ENCODE data around the gene CD69.

The CD69 gene

DNA sequence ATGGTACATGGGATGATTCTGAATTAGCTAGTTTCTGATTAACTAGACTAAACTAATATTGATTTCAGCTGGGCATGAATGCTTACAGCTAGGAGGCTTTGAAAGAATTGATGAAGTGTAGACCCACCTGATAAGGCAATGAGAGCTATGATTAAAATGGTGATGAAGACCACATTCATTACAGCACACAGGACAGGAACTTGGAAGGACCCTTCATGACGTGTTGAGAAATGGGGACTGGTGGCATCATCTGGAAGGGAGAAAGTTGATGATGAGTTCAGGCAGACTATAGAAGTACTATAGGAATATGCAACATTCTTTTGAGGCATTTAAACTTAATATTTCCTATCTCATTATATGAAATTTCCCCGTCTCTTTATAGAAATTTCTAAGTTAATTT is 4.5 kb downstream of the CD69 start:
- H3K36me3 ChIP-seq (ENCODE audit: control insufficient read depth in 2 of 2, insufficient read depth in 2 of 2, low read length in 2 of 2), result no peaks in the 10 kb centered on the region
- no peak overlapping the region for H3K4me3 ChIP-seq (ENCODE audit: low read length in 2 of 2)

DNA sequence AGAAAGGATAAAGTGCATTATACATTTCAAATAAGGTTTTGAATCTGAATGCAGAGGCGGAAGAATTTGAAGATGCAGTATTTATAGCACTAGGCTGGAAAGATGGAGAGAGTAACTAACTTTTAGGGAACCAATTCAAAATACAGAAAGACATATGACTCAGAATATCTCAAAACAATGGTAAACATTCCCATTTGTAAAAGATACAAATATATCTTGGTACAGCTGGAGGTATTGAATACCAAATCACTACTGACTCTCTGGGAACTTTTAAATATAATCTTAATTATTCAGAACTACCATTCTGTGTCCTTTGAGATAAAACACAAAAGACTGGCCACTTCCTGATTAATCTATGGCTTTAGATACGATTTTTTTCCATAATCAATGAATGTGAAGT is 5.1 kb downstream of the CD69 start:
- H3K4me1 ChIP-seq (ENCODE audit: control insufficient read depth, insufficient read depth, low read length), result no peaks in the 10 kb centered on the region
- no peaks in the 10 kb centered on the region for H3K36me3 ChIP-seq (ENCODE audit: control insufficient read depth in 2 of 2, insufficient read depth in 2 of 2, low read length in 2 of 2)
- H3K9ac ChIP-seq (ENCODE audit: low read length in 2 of 2), result no peak overlapping the region
- H3K9me3 ChIP-seq (ENCODE audit: control insufficient read depth in 2 of 2, low read length in 2 of 2), result no peaks in the 10 kb centered on the region
- H3K27ac ChIP-seq (ENCODE audit: low read length), result no peak overlapping the region
- H3K4me3 ChIP-seq (ENCODE audit: low read length in 2 of 2), result no peak overlapping the region
- H3K27me3 ChIP-seq (ENCODE audit: control insufficient read depth in 1 of 2, insufficient read depth in 2 of 2, low read length in 2 of 2), result no peaks in the 10 kb centered on the region

More for the DNA sequence above, 4.5 kb downstream of the CD69 start:
- Histone ChIP-seq H3K4me1 (ENCODE audit: control insufficient read depth, insufficient read depth, low read length) (no peaks in the 10 kb centered on the region), H3K9me3 (ENCODE audit: control insufficient read depth in 2 of 2, low read length in 2 of 2) (no peaks in the 10 kb centered on the region), H3K9ac (ENCODE audit: low read length in 2 of 2) (no peak overlapping the region), H3K27ac (ENCODE audit: low read length) (no peak overlapping the region), H3K27me3 (ENCODE audit: control insufficient read depth in 1 of 2, insufficient read depth in 2 of 2, low read length in 2 of 2) (no peaks in the 10 kb centered on the region)

DNA sequence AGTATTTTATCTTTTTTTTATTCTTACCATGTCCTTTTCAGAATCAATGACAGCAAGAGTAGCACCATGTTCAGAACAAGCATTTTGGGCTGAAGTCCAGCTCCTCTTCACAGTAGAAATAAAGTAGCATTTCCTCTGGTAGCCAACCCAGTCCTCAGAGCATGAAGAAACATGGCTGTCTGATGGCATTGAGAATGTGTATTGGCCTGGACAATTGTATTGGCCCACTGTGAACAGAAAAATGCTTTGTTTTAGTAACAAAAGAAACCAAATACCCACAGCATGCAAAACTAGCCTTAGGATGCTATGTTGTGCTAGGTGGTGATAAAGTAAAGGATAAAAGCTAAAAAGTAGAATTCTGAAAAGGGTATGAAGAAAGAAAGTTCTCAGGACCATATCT is 5.7 kb downstream of the CD69 start:
- no peak overlapping the region for H3K27ac ChIP-seq (ENCODE audit: low read length)

DNA sequence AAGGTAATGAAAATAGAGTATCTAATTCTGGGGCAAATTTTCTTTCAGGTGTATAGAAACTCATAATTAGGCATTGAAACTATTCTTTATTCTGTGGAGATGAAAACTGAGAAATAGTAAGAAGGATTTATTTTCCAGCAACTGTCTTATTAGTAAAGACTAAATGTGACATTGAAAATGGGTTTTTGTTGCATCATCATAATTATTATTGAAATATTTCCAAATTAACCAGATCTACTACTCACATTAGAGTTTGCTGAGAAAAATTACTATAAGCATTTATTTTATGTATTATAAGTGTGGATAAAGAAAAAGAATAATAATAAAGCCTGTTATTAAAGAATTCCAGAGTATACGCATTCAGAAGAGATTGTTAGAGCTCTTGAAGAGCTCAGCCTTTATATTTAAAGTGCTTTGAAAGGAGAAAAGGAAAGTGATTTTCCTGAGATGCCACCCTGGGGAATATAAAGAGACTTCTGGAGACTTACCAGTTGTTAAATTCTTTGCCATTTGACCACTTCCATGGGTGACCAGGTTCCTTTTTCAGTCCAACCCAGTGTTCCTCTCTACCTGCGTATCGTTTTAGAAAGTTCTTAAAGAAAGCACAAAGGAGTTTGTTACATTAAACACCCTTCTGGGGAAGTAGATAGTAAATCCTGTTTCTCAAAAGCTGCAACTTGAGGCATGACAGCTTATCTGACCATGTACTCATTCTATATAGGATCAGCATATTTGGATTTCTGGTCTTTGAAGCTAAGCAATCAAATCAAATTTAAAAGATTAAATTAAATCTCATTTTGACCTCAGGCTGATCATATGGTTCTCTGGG is 6.4 kb downstream of the CD69 start:
- H3K4me1 ChIP-seq (ENCODE audit: control insufficient read depth, insufficient read depth, low read length), result no peaks in the 10 kb centered on the region
- no peaks in the 10 kb centered on the region for H3K27me3 ChIP-seq (ENCODE audit: control insufficient read depth in 1 of 2, insufficient read depth in 2 of 2, low read length in 2 of 2)
- no peak overlapping the region for H3K4me3 ChIP-seq (ENCODE audit: low read length in 2 of 2)
- no peaks in the 10 kb centered on the region for H3K36me3 ChIP-seq (ENCODE audit: control insufficient read depth in 2 of 2, insufficient read depth in 2 of 2, low read length in 2 of 2)
- no peaks in the 10 kb centered on the region for H3K9me3 ChIP-seq (ENCODE audit: control insufficient read depth in 2 of 2, low read length in 2 of 2)
- no peak overlapping the region for H3K9ac ChIP-seq (ENCODE audit: low read length in 2 of 2)
- H3K27ac ChIP-seq (ENCODE audit: low read length), result no peak overlapping the region

More for the DNA sequence above, 5.7 kb downstream of the CD69 start:
- Histone ChIP-seq H3K4me3 (ENCODE audit: low read length in 2 of 2) (no peak overlapping the region), H3K4me1 (ENCODE audit: control insufficient read depth, insufficient read depth, low read length) (no peaks in the 10 kb centered on the region), H3K36me3 (ENCODE audit: control insufficient read depth in 2 of 2, insufficient read depth in 2 of 2, low read length in 2 of 2) (no peaks in the 10 kb centered on the region), H3K27me3 (ENCODE audit: control insufficient read depth in 1 of 2, insufficient read depth in 2 of 2, low read length in 2 of 2) (no peaks in the 10 kb centered on the region), H3K9me3 (ENCODE audit: control insufficient read depth in 2 of 2, low read length in 2 of 2) (no peaks in the 10 kb centered on the region), H3K9ac (ENCODE audit: low read length in 2 of 2) (no peak overlapping the region)

DNA sequence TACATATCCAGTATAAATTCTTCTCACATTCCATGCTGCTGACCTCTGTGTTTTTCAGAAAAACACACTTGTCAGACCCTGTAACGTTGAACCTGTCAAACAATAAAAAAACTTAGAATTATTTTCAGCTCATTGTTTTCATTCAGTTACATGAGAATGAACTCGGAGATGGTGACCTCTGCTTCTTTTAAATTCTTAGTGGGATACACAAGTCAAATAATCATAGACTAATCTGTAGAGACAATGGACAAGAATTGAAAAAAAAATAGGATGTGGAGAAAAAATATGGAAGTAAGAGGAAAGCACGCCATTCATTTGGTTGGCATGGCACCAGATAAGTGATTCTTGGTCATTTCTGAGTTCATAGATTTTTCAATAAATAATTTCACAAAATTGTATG is 7.2 kb downstream of the CD69 start:
- Histone ChIP-seq H3K4me3 (ENCODE audit: low read length in 2 of 2) (no peak overlapping the region), H3K4me1 (ENCODE audit: control insufficient read depth, insufficient read depth, low read length) (no peaks in the 10 kb centered on the region), H3K27me3 (ENCODE audit: control insufficient read depth in 1 of 2, insufficient read depth in 2 of 2, low read length in 2 of 2) (no peaks in the 10 kb centered on the region), H3K9ac (ENCODE audit: low read length in 2 of 2) (no peak overlapping the region), H3K9me3 (ENCODE audit: control insufficient read depth in 2 of 2, low read length in 2 of 2) (no peaks in the 10 kb centered on the region), H3K27ac (ENCODE audit: low read length) (no peak overlapping the region), H3K36me3 (ENCODE audit: control insufficient read depth in 2 of 2, insufficient read depth in 2 of 2, low read length in 2 of 2) (no peaks in the 10 kb centered on the region)

DNA sequence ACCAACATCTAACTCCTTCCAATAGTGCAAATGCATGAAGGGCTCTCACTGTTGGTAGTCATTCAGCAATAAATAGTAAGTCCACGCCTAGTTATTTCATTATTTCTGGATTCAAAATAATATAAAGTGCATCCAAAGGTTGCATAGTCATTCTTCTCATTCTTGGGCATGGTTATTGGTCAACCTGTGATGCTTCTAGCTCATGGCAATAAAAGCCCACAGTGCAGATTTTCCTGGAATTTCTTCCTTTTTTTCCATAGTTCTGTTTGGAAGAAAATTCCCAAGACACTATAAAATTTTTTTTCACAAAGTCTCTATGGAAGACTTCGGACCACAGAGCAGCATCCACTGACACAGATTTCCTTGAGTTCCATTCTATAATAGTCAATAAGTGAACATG is 7.6 kb downstream of the CD69 start:
- Histone ChIP-seq H3K27me3 (ENCODE audit: control insufficient read depth in 1 of 2, insufficient read depth in 2 of 2, low read length in 2 of 2) (no peaks in the 10 kb centered on the region), H3K4me3 (ENCODE audit: low read length in 2 of 2) (no peak overlapping the region), H3K36me3 (ENCODE audit: control insufficient read depth in 2 of 2, insufficient read depth in 2 of 2, low read length in 2 of 2) (no peaks in the 10 kb centered on the region), H3K27ac (ENCODE audit: low read length) (no peak overlapping the region), H3K4me1 (ENCODE audit: control insufficient read depth, insufficient read depth, low read length) (no peaks in the 10 kb centered on the region), H3K9ac (ENCODE audit: low read length in 2 of 2) (no peak overlapping the region), H3K9me3 (ENCODE audit: control insufficient read depth in 2 of 2, low read length in 2 of 2) (no peaks in the 10 kb centered on the region)

DNA sequence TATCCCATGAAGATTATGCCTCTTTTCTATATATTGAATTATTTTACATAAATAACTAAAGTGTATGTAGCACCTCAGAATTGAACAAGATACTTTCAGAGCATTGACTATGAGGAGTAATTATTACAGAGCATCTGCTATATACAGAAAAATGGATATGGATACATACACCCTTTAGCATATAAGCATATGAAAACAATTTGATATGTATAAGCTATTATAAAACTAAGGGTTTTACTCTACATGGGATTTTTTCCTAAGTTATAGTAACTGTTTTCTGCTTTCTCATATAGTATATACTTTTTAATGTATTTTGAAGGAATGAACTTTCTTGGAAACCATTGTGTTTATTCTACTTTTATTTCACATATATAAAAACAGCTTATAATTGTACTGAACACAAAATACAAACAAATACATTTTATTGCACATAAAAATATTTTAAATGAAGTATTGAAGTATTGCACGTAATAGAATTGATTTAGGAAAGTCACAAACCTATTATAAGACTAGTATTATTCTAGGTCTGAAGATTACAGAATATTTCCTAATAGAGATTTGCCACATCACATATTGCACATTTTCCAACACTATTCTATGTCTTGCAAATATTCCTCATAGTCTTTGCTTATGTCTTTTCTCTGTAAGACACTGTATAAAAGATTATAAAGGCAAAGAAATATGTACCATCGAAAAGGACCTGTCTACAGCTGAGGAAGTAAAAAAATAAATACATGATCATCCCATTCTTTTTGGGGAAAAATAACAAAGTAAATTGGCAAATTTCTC is 8.4 kb downstream of the CD69 start:
- no peak overlapping the region for H3K4me3 ChIP-seq (ENCODE audit: low read length in 2 of 2)
- no peak overlapping the region for H3K27ac ChIP-seq (ENCODE audit: low read length)
- H3K9ac ChIP-seq (ENCODE audit: low read length in 2 of 2), result no peak overlapping the region
- H3K27me3 ChIP-seq (ENCODE audit: control insufficient read depth in 1 of 2, insufficient read depth in 2 of 2, low read length in 2 of 2), result no peaks in the 10 kb centered on the region
- H3K9me3 ChIP-seq (ENCODE audit: control insufficient read depth in 2 of 2, low read length in 2 of 2), result no peaks in the 10 kb centered on the region
- H3K4me1 ChIP-seq (ENCODE audit: control insufficient read depth, insufficient read depth, low read length), result no peaks in the 10 kb centered on the region
- H3K36me3 ChIP-seq (ENCODE audit: control insufficient read depth in 2 of 2, insufficient read depth in 2 of 2, low read length in 2 of 2), result no peaks in the 10 kb centered on the region

DNA sequence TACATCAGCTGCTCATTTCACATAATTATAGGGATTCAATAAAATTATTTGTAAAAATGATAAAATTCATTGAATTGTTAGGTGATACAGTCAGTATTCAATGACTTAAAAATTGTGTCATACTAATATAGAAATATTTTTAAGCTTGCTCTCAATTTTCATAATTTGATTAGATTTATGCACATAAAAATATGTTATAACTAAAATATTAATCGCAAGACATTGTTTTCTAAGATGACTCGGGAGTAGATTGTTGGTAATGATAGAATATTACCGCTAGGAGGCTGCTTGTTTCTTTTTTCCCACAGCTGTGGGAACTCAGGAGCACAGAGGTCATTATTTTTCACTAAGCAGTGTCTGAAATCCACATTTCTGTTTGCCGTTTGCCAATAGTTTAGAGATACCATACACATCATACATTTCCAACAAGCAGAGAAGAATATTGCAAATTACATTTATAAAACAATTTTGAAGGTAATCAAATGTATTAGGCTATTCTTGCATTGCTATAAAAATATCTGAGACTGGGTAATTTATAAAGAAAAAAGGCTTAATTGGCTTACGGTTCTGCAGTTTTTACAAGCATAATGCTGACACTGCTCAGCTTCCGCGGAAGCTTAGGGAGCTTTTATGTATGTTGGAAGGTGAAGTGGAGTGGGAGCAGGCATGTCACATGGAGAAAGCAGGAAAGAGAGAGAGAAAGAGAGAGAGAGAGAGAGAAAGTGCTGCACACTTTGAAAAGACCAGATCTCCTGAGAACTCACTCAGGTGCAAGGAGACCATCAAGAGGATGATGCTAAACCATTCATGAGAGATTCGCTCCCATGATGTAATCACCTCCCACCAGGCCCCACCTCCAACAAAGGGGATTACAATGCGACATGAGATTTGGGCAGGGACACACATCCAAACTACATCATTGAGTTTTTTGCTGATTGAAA is 9.2 kb downstream of the CD69 start:
- no peak overlapping the region for H3K4me3 ChIP-seq (ENCODE audit: low read length in 2 of 2)
- no peaks in the 10 kb centered on the region for H3K9me3 ChIP-seq (ENCODE audit: control insufficient read depth in 2 of 2, low read length in 2 of 2)
- no peaks in the 10 kb centered on the region for H3K4me1 ChIP-seq (ENCODE audit: control insufficient read depth, insufficient read depth, low read length)
- H3K27ac ChIP-seq (ENCODE audit: low read length), result no peak overlapping the region
- no peaks in the 10 kb centered on the region for H3K36me3 ChIP-seq (ENCODE audit: control insufficient read depth in 2 of 2, insufficient read depth in 2 of 2, low read length in 2 of 2)
- H3K9ac ChIP-seq (ENCODE audit: low read length in 2 of 2), result no peak overlapping the region
- H3K27me3 ChIP-seq (ENCODE audit: control insufficient read depth in 1 of 2, insufficient read depth in 2 of 2, low read length in 2 of 2), result no peaks in the 10 kb centered on the region

DNA sequence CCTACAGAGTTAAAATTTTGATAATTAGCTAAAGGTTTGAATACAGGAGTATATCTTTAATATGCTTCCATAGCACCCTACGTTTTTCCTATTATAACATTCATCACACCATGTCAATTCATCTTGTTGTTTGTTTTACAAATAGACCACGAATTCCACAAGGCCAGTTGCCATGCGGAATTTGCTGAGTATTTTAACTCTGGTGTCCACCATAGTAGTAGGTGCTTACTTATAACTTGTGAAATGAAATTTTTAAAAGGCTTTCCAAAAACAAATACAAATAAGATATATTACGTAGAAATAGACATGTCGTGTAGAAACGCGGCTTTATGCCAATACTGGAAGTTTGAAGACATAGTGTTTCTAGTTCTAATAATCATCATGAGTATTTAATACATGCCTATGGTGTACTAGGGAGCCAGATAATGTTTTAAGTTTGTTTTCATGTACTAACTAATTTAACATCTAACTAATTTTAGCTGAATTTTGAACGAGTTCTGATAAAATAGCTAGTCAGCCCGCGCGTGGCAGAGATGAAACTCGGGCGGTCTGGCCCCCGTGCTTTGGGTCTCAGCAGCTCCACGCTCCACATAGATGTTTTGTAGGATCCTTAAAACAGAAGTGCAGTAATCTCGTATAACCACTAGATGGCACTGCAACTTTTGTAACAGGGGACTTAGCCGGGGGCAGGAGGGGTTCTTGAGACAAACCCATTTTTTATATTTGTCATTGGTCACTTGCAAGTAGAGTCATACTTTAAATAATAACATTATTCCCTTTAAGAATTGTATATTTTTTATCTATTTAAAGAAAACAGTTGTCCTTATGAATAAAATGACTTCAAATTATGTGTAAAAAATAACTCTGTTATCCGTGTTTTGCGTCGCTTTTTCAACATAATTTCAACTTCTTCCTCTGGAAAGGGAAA is 10.2 kb downstream of the CD69 start:
- H3K4me3 ChIP-seq (ENCODE audit: low read length in 2 of 2), result peak overlapping the region; percentile 35 to 38
- no peak overlapping the region for H3K9ac ChIP-seq (ENCODE audit: low read length in 2 of 2)
- no peaks in the 10 kb centered on the region for H3K27me3 ChIP-seq (ENCODE audit: control insufficient read depth in 1 of 2, insufficient read depth in 2 of 2, low read length in 2 of 2)
- no peaks in the 10 kb centered on the region for H3K9me3 ChIP-seq (ENCODE audit: control insufficient read depth in 2 of 2, low read length in 2 of 2)
- H3K27ac ChIP-seq (ENCODE audit: low read length), result no peak overlapping the region
- no peaks in the 10 kb centered on the region for H3K36me3 ChIP-seq (ENCODE audit: control insufficient read depth in 2 of 2, insufficient read depth in 2 of 2, low read length in 2 of 2)
- H3K4me1 ChIP-seq (ENCODE audit: control insufficient read depth, insufficient read depth, low read length), result no peaks in the 10 kb centered on the region

DNA sequence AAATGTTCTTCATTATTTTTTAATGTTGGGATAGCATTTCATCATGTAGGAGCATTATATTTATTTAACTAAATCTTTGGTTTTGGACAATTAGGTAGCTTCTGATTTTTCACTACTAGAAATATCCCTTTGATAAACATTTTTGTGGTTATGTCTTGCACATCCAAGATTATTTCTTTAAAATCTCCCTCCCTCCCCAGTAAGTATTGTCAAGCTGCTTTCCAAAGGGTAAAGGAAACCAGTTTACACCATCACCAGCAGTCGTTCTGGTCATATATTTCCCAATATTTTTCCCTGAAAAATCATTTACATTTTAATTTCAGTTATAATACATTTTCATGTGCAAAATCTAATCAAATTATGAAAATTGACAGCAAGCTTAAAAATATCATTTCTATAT is 11.1 kb downstream of the CD69 start:
- Histone ChIP-seq H3K36me3 (ENCODE audit: control insufficient read depth in 2 of 2, insufficient read depth in 2 of 2, low read length in 2 of 2) (no peaks in the 10 kb centered on the region), H3K9me3 (ENCODE audit: control insufficient read depth in 2 of 2, low read length in 2 of 2) (no peaks in the 10 kb centered on the region), H3K4me3 (ENCODE audit: low read length in 2 of 2) (no peak overlapping the region), H3K27ac (ENCODE audit: low read length) (no peak overlapping the region), H3K9ac (ENCODE audit: low read length in 2 of 2) (no peak overlapping the region), H3K27me3 (ENCODE audit: control insufficient read depth in 1 of 2, insufficient read depth in 2 of 2, low read length in 2 of 2) (no peaks in the 10 kb centered on the region), H3K4me1 (ENCODE audit: control insufficient read depth, insufficient read depth, low read length) (no peaks in the 10 kb centered on the region)
